ENCODE measurements around the gene NSD1. TPM values are rescaled to one million over a fixed set of nuclear protein-coding genes. Genes with fewer than 3 reads are reported as not detected.

Gene NSD1, protein sequence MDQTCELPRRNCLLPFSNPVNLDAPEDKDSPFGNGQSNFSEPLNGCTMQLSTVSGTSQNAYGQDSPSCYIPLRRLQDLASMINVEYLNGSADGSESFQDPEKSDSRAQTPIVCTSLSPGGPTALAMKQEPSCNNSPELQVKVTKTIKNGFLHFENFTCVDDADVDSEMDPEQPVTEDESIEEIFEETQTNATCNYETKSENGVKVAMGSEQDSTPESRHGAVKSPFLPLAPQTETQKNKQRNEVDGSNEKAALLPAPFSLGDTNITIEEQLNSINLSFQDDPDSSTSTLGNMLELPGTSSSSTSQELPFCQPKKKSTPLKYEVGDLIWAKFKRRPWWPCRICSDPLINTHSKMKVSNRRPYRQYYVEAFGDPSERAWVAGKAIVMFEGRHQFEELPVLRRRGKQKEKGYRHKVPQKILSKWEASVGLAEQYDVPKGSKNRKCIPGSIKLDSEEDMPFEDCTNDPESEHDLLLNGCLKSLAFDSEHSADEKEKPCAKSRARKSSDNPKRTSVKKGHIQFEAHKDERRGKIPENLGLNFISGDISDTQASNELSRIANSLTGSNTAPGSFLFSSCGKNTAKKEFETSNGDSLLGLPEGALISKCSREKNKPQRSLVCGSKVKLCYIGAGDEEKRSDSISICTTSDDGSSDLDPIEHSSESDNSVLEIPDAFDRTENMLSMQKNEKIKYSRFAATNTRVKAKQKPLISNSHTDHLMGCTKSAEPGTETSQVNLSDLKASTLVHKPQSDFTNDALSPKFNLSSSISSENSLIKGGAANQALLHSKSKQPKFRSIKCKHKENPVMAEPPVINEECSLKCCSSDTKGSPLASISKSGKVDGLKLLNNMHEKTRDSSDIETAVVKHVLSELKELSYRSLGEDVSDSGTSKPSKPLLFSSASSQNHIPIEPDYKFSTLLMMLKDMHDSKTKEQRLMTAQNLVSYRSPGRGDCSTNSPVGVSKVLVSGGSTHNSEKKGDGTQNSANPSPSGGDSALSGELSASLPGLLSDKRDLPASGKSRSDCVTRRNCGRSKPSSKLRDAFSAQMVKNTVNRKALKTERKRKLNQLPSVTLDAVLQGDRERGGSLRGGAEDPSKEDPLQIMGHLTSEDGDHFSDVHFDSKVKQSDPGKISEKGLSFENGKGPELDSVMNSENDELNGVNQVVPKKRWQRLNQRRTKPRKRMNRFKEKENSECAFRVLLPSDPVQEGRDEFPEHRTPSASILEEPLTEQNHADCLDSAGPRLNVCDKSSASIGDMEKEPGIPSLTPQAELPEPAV (N-terminal part only)
- 103 and 108 TPM in 2 replicates for total RNA-seq

DNA sequence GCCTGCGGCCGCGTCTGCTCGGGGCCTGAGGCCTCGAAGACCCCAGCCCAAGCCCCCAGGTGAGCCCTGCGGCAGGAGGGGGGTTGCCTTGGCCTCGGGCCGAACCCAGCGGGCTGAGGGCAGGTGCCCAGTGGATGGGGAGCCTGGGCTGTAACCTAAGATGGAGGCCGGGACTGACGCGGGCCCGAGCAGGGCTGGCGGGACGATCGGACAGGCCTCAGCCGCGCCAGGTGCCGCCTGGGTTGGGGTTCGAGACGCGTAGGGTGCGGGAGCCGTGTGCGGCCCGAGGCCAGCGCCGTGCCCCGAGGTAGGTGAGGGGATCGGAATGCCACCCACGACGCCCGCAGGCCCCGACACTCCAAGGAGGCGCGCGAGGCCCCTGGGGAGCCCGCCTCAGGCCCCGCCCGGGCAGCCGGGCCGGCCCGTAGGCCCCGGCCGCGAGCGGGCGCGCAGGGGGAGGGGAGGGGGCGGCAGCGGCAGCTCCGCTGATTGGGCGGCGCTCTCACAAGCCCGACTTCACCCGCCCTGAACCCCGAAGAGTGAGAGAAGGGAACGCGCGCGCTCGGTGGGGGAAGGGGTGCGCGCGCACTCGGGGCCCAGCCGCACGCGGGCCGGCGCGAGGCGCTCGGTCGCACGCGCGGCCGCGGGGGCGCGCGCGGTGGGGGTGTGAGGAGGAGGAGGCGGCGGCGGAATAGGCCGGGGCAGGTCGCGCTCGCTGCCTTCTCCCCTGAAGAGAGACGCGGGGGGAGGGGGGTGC lies at the start of gene NSD1:
Gene NSD1 (plus strand): TSS at position 678 of the 757 bp plus-strand sequence. CDS start 1,331 bp downstream, outside the sequence.
- DNase-seq, result peak; percentile 97
- Mint-ChIP-seq H3K27ac (peak within 1 kb of the TSS; percentile 92), H3K36me3 (ENCODE audit: low read depth) (peaks cover 29% of the 10 kb centered on the region), H3K27me3 (no peaks in the 10 kb centered on the region), H3K9me3 (no peaks in the 10 kb centered on the region), H3K4me3 (peak within 1 kb of the TSS; percentile 95), H3K4me1 (peaks cover 46% of the 10 kb centered on the region)
- intact Hi-C loops (cut with micrococcal nuclease), result loop anchor here (5.0 kb wide), 1 partner anchor 384 kb away; the partner anchor contains the start of gene DDX41

GRCh38 chr5:177084175-177084574 lies 49.4 kb upstream of the NSD1 start:
- Mint-ChIP-seq H3K36me3 (ENCODE audit: low read depth) (no peaks in the 10 kb centered on the region), H3K9me3 (no peaks in the 10 kb centered on the region), H3K27ac (no peak overlapping the region), H3K27me3 (peaks cover 33% of the 10 kb centered on the region), H3K4me3 (no peak overlapping the region), H3K4me1 (peaks cover 7% of the 10 kb centered on the region)
- intact Hi-C loops (cut with micrococcal nuclease), result no loop called here
- DNase-seq, result no peak

GRCh38 chr5:177085985-177086653 lies 47.5 kb upstream of the NSD1 start:
- Mint-ChIP-seq H3K9me3 (no peaks in the 10 kb centered on the region), H3K36me3 (ENCODE audit: low read depth) (no peaks in the 10 kb centered on the region), H3K4me1 (peaks cover 7% of the 10 kb centered on the region), H3K27ac (no peak overlapping the region), H3K27me3 (peaks cover 36% of the 10 kb centered on the region), H3K4me3 (peak overlapping the region; percentile 71)
- peak; percentile 82 for DNase-seq
- intact Hi-C loops (cut with micrococcal nuclease), result no loop called here

- H3K9me3 Mint-ChIP-seq, result no peaks in the 10 kb centered on the region
- intact Hi-C loops (cut with micrococcal nuclease), result loop anchor here (1.0 kb wide), 1 partner anchor 440 kb away; the partner anchor contains the start of gene TSPAN17
- no peaks in the 10 kb centered on the region for H3K36me3 Mint-ChIP-seq (ENCODE audit: low read depth)
- peaks cover 36% of the 10 kb centered on the region for H3K27me3 Mint-ChIP-seq
- H3K4me1 Mint-ChIP-seq, result peaks cover 7% of the 10 kb centered on the region
- H3K27ac Mint-ChIP-seq, result no peak within 1 kb of the TSS
- H3K4me3 Mint-ChIP-seq, result peak within 1 kb of the TSS; percentile 71
- DNase-seq, result peak; percentile 90
Measured at GRCh38 chr5:177086654-177087397, 46.7 kb upstream of the NSD1 start, which contains the start of gene FGFR4. FGFR4 (plus strand) TSS chr5:177086915; CDS start chr5:177089603, 2,688 bp downstream.

- no peak for DNase-seq
- Mint-ChIP-seq H3K9me3 (no peaks in the 10 kb centered on the region), H3K27me3 (peaks cover 36% of the 10 kb centered on the region), H3K36me3 (ENCODE audit: low read depth) (no peaks in the 10 kb centered on the region), H3K4me1 (peaks cover 7% of the 10 kb centered on the region), H3K4me3 (peak overlapping the region; percentile 4), H3K27ac (no peak overlapping the region)
- intact Hi-C loops (cut with micrococcal nuclease), result loop anchor here (1.0 kb wide), 1 partner anchor 440 kb away; the partner anchor contains the start of gene TSPAN17
Measured at GRCh38 chr5:177087398-177088005, 46.1 kb upstream of the NSD1 start.

DNA sequence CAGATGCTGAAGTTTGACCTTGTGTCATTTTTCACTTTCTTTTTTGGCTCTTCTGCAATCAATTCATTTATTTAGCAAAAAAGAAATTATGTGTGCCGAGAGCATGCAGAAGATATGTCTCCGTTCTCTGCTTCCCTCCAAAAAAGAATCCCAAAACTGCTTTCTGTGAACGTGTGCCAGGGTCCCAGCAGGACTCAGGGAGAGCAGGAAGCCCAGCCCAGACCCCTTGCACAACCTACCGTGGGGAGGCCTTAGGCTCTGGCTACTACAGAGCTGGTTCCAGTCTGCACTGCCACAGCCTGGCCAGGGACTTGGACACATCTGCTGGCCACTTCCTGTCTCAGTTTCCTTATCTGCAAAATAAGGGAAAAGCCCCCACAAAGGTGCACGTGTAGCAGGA lies 44.4 kb upstream of the NSD1 start:
- Mint-ChIP-seq H3K9me3 (no peaks in the 10 kb centered on the region), H3K27ac (no peak overlapping the region), H3K4me1 (peaks cover 7% of the 10 kb centered on the region), H3K4me3 (no peak overlapping the region), H3K36me3 (ENCODE audit: low read depth) (no peaks in the 10 kb centered on the region), H3K27me3 (peaks cover 27% of the 10 kb centered on the region)
- DNase-seq, result no peak
- intact Hi-C loops (cut with micrococcal nuclease), result no loop called here

GRCh38 chr5:177089825-177090641 lies 43.5 kb upstream of the NSD1 start:
- intact Hi-C loops (cut with micrococcal nuclease), result no loop called here
- no peak overlapping the region for H3K4me3 Mint-ChIP-seq
- no peaks in the 10 kb centered on the region for H3K9me3 Mint-ChIP-seq
- peaks cover 24% of the 10 kb centered on the region for H3K27me3 Mint-ChIP-seq
- no peak for DNase-seq
- peaks cover 7% of the 10 kb centered on the region for H3K4me1 Mint-ChIP-seq
- H3K36me3 Mint-ChIP-seq (ENCODE audit: low read depth), result no peaks in the 10 kb centered on the region
- H3K27ac Mint-ChIP-seq, result no peak overlapping the region

DNA sequence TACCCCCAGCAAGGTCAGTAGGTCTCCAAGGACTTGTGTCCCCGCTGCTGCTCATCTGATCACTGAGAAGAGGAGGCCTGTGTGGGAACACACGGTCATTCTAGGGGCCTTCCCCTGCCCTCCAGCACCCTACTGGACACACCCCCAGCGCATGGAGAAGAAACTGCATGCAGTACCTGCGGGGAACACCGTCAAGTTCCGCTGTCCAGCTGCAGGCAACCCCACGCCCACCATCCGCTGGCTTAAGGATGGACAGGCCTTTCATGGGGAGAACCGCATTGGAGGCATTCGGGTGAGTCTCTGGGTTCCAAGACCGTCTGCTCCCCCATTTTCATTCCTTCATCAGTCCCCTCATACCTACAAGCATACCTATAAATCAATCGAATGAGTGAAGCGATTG lies 42.8 kb upstream of the NSD1 start:
- DNase-seq, result no peak
- intact Hi-C loops (cut with micrococcal nuclease), result no loop called here
- H3K9me3 Mint-ChIP-seq, result no peaks in the 10 kb centered on the region
- H3K27me3 Mint-ChIP-seq, result peaks cover 22% of the 10 kb centered on the region
- H3K4me1 Mint-ChIP-seq, result peaks cover 7% of the 10 kb centered on the region
- H3K27ac Mint-ChIP-seq, result no peak overlapping the region
- no peaks in the 10 kb centered on the region for H3K36me3 Mint-ChIP-seq (ENCODE audit: low read depth)
- H3K4me3 Mint-ChIP-seq, result no peak overlapping the region

DNA sequence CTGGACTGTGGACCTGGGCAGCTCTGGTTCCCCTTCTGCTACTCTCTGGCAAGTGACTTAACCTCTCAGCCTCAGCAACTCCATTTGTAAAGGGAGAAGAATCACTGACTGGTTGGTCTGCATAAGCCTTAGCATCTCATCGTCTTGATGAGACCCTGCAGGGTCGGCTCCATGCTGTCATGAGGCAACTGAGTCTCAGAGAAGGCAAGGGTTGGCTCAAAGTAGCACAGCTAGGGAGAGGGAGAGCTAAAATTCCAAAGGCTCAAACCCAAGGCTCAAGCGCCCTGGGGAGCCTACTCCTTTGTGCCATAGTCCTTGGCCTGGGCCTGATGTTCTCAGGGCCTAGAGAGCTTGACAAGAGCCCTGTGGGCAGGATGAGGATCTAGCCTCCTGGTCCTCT lies 42.3 kb upstream of the NSD1 start:
- Mint-ChIP-seq H3K27ac (no peak overlapping the region), H3K36me3 (ENCODE audit: low read depth) (no peaks in the 10 kb centered on the region), H3K4me1 (peaks cover 4% of the 10 kb centered on the region), H3K4me3 (no peak overlapping the region), H3K27me3 (peaks cover 19% of the 10 kb centered on the region), H3K9me3 (no peaks in the 10 kb centered on the region)
- intact Hi-C loops (cut with micrococcal nuclease), result no loop called here
- DNase-seq, result no peak

DNA sequence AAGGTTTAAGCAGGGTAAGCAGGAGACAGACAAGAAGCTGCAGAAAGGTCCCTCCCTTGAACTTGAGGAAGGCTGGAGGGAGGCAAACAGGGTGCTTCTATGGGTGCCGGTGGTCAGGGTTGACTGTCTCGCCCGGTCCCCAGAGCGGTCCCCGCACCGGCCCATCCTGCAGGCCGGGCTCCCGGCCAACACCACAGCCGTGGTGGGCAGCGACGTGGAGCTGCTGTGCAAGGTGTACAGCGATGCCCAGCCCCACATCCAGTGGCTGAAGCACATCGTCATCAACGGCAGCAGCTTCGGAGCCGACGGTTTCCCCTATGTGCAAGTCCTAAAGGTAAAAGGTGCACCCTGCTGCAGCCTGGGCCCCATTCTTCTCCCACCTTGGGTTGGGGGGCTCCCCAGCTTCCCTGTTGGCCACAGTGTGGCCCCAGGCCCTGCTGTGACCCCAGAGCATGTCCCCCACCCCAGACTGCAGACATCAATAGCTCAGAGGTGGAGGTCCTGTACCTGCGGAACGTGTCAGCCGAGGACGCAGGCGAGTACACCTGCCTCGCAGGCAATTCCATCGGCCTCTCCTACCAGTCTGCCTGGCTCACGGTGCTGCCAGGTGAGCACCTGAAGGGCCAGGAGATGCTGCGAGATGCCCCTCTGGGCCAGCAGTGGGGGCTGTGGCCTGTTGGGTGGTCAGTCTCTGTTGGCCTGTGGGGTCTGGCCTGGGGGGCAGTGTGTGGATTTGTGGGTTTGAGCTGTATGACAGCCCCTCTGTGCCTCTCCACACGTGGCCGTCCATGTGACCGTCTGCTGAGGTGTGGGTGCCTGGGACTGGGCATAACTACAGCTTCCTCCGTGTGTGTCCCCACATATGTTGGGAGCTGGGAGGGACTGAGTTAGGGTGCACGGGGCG lies 41.1 kb upstream of the NSD1 start:
- Mint-ChIP-seq H3K4me3 (no peak overlapping the region), H3K27me3 (peaks cover 17% of the 10 kb centered on the region), H3K36me3 (ENCODE audit: low read depth) (no peaks in the 10 kb centered on the region), H3K9me3 (no peaks in the 10 kb centered on the region), H3K4me1 (peaks cover 2% of the 10 kb centered on the region), H3K27ac (no peak overlapping the region)
- intact Hi-C loops (cut with micrococcal nuclease), result no loop called here
- DNase-seq, result no peak

All from activated CD4-positive, alpha-beta T cell treated with anti-CD3 and anti-CD28 coated beads, Interleukin-2, amount 10 ng/mL, durations not matched to agents 24 days and 14 days (primary cell).